ENCODE data around the gene OTUB1.

OTUB1 gene

DNA sequence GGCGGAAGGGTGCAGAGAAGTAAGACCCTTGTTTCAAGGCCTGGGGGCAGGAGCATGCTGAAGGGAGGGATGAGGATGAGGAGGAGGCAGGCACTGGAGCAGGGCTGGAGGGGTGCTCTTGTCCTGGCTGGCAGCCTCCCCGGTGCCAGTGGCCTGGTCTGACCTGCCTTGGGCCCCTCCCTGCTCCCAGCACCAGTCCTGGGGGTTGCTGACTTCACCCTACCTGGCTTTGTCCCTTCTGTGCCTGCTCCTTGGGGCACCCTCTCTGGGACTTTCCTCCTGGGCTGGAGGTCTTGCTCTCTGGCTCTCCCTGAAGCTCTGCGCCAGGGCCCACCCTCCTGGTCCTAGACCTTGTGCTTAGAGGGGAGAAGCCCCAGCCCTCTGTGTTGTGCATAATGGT lies 44.8 kb downstream of the OTUB1 start:
- H3K27ac ChIP-seq, result no peak overlapping the region
- TF ChIP-seq, protein P1, sequence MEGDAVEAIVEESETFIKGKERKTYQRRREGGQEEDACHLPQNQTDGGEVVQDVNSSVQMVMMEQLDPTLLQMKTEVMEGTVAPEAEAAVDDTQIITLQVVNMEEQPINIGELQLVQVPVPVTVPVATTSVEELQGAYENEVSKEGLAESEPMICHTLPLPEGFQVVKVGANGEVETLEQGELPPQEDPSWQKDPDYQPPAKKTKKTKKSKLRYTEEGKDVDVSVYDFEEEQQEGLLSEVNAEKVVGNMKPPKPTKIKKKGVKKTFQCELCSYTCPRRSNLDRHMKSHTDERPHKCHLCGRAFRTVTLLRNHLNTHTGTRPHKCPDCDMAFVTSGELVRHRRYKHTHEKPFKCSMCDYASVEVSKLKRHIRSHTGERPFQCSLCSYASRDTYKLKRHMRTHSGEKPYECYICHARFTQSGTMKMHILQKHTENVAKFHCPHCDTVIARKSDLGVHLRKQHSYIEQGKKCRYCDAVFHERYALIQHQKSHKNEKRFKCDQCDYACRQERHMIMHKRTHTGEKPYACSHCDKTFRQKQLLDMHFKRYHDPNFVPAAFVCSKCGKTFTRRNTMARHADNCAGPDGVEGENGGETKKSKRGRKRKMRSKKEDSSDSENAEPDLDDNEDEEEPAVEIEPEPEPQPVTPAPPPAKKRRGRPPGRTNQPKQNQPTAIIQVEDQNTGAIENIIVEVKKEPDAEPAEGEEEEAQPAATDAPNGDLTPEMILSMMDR (conservative IDR thresholded peaks at IDR 0.05), result no peak
- no peak for TF ChIP-seq ZFX (IDR thresholded peaks at IDR 0.05)

DNA sequence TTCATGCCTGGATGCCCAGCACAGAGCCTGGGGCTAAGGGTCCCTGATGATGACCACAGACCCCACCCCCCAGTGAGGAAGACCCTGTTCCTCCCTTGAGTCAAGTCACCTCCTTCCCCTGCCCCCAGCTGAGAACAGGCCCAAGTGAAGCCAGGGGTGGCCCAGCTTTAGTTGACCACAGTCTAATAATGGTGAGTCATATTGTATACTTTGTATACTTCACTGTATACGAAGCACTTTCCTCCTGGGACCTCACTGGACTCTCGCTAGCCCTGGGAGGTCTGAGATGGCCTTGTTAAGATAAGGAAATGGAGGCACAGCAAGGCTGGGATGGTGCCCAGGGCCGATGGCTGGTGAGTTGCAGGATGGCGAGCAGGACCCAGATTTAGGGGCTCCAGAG lies 45.8 kb downstream of the OTUB1 start:
- TF ChIP-seq ZFX (IDR thresholded peaks at IDR 0.05), result no peak
- TF ChIP-seq, protein P1 (conservative IDR thresholded peaks at IDR 0.05), result no peak
- no peak overlapping the region for H3K27ac ChIP-seq

DNA sequence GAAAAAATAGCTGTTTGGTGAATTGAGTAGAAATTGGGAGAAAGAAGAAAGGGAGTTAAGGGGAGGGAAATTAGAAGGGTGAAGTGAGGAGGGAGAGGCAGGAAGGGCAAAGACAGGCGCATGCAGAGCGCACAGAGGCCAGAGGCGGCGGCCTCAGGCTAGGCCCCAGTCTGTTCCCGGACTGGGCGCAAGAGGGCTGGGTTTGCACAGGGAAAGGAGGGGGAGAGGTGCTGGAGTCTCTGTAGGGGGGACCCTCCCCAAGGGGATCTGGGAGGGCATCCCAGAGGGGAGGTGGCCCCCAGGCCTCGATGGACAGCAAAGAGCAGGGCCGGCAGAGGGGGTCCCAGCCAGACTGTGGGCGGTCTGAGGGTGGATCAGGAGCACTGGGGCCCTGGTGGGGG lies 48.2 kb downstream of the OTUB1 start:
- TF ChIP-seq ZFX (IDR thresholded peaks at IDR 0.05), result no peak
- TF ChIP-seq, protein P1 (conservative IDR thresholded peaks at IDR 0.05), result no peak

DNA sequence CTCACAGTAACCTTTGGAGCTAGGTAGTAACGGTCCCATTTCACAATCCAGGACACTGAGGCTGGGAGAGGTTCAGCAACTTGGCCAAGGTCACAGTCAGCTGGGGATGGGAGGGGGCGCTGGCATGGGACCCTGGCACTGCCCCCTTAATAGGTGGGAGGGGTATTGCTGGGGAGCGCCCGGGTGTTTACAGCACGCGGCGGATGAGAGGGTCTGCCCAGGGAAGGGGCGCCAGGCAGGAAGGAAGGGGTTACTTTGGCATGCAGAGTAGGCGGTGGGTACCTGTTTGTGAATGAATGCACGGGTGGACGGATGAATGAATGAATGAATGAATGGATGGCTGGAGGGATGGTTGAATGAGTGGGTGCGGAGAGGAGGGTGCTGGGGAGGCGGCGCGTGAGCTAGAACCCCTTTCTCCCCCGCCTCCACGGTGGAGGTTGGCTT lies 48.9 kb downstream of the OTUB1 start:
- no peak overlapping the region for H3K27ac ChIP-seq
- TF ChIP-seq ZFX (IDR thresholded peaks at IDR 0.05), result no peak
- TF ChIP-seq, protein P1 (conservative IDR thresholded peaks at IDR 0.05), result no peak

More for the DNA sequence above, 48.2 kb downstream of the OTUB1 start:
- no peak overlapping the region for H3K27ac ChIP-seq

DNA sequence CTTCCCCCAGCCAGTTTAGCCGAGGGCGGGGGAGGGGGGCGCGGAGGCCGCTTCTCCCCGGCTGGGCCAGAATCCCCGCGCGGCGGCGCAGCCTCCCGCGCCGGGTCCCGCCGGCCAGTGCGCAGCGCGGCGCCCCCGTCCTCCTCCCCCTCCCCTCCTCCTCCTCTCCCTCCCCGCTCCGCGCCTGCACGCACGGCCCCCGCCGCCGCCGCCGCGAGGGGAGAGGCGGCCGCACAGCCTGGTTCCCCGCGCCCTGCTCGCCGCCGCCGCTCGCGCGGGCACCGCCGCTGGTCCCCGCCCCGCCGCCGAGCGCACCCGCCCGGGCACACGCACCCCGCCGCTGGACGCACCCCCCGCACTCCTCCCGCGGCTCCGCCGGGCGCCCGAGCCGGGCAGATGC lies 49.3 kb downstream of the OTUB1 start, which contains the start of gene FLRT1:
Gene FLRT1, plus strand, starts transcription at position 356 of the 400 bp plus-strand sequence. CDS start 80,337 bp downstream, outside the sequence.
- no peak within 1 kb of the TSS for H3K27ac ChIP-seq
- TF ChIP-seq ZFX (IDR thresholded peaks at IDR 0.05), result no peak
- TF ChIP-seq, protein P1 (conservative IDR thresholded peaks at IDR 0.05), result no peak

DNA sequence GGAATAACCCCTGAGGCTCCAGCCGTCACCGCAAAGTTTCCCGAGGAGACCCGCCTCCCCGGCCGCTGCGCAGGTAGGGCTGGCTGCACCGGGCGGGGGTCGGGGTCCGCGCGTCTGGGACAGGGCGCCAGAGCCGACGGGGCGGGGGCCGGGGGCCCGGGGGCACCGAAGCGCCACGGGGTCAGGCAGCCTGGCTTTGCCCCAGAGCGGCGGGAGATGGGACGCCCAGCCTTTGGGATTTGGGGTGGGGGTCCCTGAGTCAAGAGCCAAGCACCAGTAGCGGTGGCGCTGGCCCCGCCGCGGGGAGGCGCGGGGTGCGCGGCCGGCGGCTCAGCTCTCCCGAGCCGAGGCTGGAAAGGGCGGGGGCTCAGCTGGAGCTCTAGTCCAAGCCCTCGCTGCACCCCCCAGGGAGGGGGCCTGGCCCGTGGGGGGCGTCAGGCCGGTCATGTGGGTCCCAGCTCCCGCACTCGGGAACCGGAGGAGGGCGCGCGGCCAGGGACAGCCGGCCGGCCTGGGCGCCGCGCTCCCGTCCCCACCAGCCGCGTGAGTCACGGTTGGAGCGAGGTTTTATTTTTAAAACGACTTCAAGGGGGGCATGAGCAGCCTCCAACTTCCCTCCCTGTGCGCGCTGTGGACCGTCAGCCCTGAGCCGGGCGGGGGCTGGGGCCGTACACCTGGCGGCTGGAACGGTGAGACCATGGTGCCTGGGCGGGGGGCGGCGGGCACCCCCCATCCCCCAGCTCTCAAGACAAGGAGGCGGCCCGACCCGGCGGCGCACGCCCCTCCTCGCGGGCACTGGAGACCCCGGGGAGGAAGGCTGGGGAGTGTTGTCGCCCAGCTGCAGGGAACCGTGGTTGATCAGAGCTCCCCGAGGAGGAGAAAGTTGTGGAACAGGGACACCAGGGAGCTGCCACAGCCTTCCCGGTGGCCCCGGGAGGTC lies 50.1 kb downstream of the OTUB1 start:
- H3K27ac ChIP-seq, result no peak overlapping the region
- TF ChIP-seq ZFX (IDR thresholded peaks at IDR 0.05), result no peak
- TF ChIP-seq, protein P1 (conservative IDR thresholded peaks at IDR 0.05), result no peak

DNA sequence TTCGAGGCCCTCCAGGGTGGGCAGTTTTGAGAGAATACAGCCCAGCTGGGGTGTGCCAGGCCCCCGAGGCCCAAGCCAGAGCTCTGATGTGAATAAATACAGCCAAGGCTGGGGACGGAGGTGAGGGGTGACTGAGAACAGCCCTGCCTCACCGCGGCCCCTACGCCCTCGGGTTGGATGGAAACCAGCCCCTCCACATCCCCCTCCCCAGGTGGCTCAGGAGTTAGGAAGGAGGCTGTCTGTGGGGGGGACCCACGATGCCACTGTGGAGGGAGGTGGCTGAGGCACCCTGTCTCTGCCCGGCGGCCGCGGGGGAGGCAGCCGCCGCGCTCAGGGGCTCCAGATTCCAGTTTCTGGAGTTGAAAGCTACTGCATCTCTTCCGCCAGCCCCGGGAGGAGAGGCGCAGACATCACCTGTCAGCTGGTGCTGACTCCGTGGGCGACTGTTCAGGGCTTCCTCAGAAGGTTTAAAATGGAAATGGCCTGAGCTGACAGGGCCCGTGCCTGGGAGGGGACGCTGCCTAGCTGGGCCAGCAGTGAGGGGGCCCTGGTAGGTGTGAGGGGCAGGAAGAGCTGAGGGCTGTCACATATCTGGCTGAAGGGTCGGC lies 50.9 kb downstream of the OTUB1 start:
- H3K27ac ChIP-seq, result no peak overlapping the region
- no peak for TF ChIP-seq ZFX (IDR thresholded peaks at IDR 0.05)
- TF ChIP-seq, protein P1 (conservative IDR thresholded peaks at IDR 0.05), result no peak

Measured in C4-2B (cell line).